ENCODE results near the gene ZBTB20. TPM values are rescaled to one million over a fixed set of nuclear protein-coding genes. Genes with fewer than 3 reads are reported as not detected.

Gene ZBTB20
- total RNA-seq, 1 experiment from 2014 or later = 26.5 TPM

DNA sequence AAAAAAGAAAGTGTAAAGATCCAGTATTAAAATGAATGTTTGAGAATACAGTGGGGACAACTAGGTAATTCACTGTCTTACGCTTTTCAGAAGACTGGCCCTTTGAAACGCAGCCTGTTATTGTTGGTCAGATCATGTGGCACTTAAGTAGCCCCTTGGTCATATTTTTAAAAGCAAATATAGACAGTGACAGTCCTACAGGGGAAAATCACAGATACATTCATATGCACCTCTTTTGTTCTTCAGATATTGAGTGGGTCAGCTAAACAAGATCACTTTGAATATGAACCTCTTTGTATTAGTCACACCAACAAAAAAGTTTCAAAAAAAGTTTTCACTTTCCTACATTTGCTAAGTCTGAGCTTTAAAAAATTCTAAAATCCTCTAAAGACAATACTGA lies 817.3 kb downstream of the ZBTB20 start:
- CTCF ChIA-PET = no interaction called here
- no TSS peak for BruUV-seq (replicated peaks)
- no peaks in the 10 kb centered on the region for H3K9me3 ChIP-seq (ENCODE audit: insufficient read depth, low read depth)

DNA sequence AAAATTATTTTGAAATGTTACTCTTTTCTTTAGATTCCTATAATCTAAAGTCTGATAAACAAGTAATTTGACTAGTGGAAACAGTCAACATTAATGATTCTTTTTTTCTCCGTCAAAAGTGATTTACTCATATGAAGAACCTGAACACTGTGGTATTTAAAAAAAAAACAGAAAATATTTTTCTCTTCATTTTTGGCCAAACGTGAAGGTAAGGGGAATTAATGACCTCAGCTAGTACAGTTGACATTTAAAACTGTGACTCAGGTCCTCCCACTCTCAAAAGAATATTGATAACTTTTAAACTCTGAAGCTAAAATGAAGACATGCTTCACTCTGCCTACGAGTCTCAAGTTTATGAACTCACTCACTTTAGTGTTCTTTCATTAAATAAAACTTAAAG lies 818.7 kb downstream of the ZBTB20 start:
- Histone ChIP-seq H3K4me3 (no peak overlapping the region), H4K20me1 (ENCODE audit: insufficient read depth) (no peaks in the 10 kb centered on the region), H3K79me2 (ENCODE audit: low read depth) (no peaks in the 10 kb centered on the region), H3K36me3 (ENCODE audit: low read depth) (no peaks in the 10 kb centered on the region), H3K27me3 (ENCODE audit: insufficient read depth, low read depth) (no peaks in the 10 kb centered on the region), H3K4me1 (replicated peaks; ENCODE audit: insufficient read depth) (no peaks in the 10 kb centered on the region), H3K9me3 (ENCODE audit: insufficient read depth, low read depth) (no peaks in the 10 kb centered on the region), H3K27ac (no peak overlapping the region), H2AFZ (no peak overlapping the region), H3K4me2 (no peak overlapping the region), H3F3A (ENCODE audit: insufficient read depth, low read depth) (no peaks in the 10 kb centered on the region), H3K9me2 (ENCODE audit: insufficient read depth) (no peaks in the 10 kb centered on the region)
- TF ChIP-seq, protein P1, sequence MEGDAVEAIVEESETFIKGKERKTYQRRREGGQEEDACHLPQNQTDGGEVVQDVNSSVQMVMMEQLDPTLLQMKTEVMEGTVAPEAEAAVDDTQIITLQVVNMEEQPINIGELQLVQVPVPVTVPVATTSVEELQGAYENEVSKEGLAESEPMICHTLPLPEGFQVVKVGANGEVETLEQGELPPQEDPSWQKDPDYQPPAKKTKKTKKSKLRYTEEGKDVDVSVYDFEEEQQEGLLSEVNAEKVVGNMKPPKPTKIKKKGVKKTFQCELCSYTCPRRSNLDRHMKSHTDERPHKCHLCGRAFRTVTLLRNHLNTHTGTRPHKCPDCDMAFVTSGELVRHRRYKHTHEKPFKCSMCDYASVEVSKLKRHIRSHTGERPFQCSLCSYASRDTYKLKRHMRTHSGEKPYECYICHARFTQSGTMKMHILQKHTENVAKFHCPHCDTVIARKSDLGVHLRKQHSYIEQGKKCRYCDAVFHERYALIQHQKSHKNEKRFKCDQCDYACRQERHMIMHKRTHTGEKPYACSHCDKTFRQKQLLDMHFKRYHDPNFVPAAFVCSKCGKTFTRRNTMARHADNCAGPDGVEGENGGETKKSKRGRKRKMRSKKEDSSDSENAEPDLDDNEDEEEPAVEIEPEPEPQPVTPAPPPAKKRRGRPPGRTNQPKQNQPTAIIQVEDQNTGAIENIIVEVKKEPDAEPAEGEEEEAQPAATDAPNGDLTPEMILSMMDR (conservative IDR thresholded peaks at IDR 0.05) = no peak
- no peak for TF ChIP-seq EZH2 (IDR thresholded peaks at IDR 0.05; ENCODE audit: low read depth)
- intact Hi-C loops (cut with micrococcal nuclease; ENCODE audit: unreplicated experiment) = no loop called here
- ChIA-PET CTCF (no interaction called here), POLR2A (ENCODE audit: unreplicated experiment) (no interaction called here)
- BruUV-seq (replicated peaks) = no TSS peak
- DNase-seq = no peak

More for the DNA sequence above, 817.3 kb downstream of the ZBTB20 start:
- DNase-seq = no peak
- intact Hi-C loops (cut with micrococcal nuclease; ENCODE audit: unreplicated experiment) = no loop called here
- H3K4me1 ChIP-seq (replicated peaks; ENCODE audit: insufficient read depth) = no peaks in the 10 kb centered on the region
- TF ChIP-seq EZH2 (IDR thresholded peaks at IDR 0.05; ENCODE audit: low read depth) = no peak
- TF ChIP-seq, protein P1 (conservative IDR thresholded peaks at IDR 0.05) = no peak
- no peak overlapping the region for H3K4me3 ChIP-seq
- POLR2A ChIA-PET (ENCODE audit: unreplicated experiment) = no interaction called here
- H3K4me2 ChIP-seq = no peak overlapping the region
- H2AFZ ChIP-seq = no peak overlapping the region
- no peaks in the 10 kb centered on the region for H3F3A ChIP-seq (ENCODE audit: insufficient read depth, low read depth)
- H3K27me3 ChIP-seq (ENCODE audit: insufficient read depth, low read depth) = no peaks in the 10 kb centered on the region
- H3K79me2 ChIP-seq (ENCODE audit: low read depth) = no peaks in the 10 kb centered on the region
- no peaks in the 10 kb centered on the region for H3K36me3 ChIP-seq (ENCODE audit: low read depth)
- H4K20me1 ChIP-seq (ENCODE audit: insufficient read depth) = no peaks in the 10 kb centered on the region
- H3K27ac ChIP-seq = no peak overlapping the region
- no peaks in the 10 kb centered on the region for H3K9me2 ChIP-seq (ENCODE audit: insufficient read depth)

DNA sequence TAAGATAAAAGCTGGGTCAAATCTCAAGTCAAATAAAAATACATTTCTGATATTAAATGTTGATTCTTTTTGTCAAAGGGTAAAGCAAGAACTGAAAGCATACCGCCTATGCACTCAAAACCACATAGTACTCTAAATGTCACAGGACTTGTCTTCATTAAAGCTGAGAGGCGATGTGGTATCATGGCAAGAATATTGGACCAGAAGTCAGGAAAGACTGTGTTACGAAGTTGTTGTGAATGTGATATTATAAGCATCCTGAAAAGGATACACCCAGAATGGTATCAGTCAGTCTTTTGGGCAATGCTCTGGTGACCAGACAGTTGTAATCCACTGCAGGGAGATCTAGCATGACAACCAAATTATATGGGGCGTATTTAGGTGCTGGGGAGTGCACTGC lies 819.4 kb downstream of the ZBTB20 start:
- CTCF ChIA-PET = no interaction called here

More for the DNA sequence above, 819.4 kb downstream of the ZBTB20 start:
- Histone ChIP-seq H3K27me3 (ENCODE audit: insufficient read depth, low read depth) (no peaks in the 10 kb centered on the region), H3F3A (ENCODE audit: insufficient read depth, low read depth) (no peaks in the 10 kb centered on the region), H3K9me3 (ENCODE audit: insufficient read depth, low read depth) (no peaks in the 10 kb centered on the region), H3K4me1 (replicated peaks; ENCODE audit: insufficient read depth) (no peaks in the 10 kb centered on the region), H3K79me2 (ENCODE audit: low read depth) (no peaks in the 10 kb centered on the region), H2AFZ (no peak overlapping the region), H3K4me2 (no peak overlapping the region), H4K20me1 (ENCODE audit: insufficient read depth) (no peaks in the 10 kb centered on the region), H3K9me2 (ENCODE audit: insufficient read depth) (no peaks in the 10 kb centered on the region), H3K4me3 (no peak overlapping the region), H3K36me3 (ENCODE audit: low read depth) (no peaks in the 10 kb centered on the region), H3K27ac (no peak overlapping the region)
- no peak for DNase-seq
- BruUV-seq (replicated peaks) = no TSS peak
- intact Hi-C loops (cut with micrococcal nuclease; ENCODE audit: unreplicated experiment) = no loop called here
- POLR2A ChIA-PET (ENCODE audit: unreplicated experiment) = no interaction called here
- TF ChIP-seq EZH2 (IDR thresholded peaks at IDR 0.05; ENCODE audit: low read depth) = no peak
- TF ChIP-seq, protein P1 (conservative IDR thresholded peaks at IDR 0.05) = no peak

All from PC-9 (cell line).